ENCODE measurements around the gene SLC8A1.

The SLC8A1 gene

DNA sequence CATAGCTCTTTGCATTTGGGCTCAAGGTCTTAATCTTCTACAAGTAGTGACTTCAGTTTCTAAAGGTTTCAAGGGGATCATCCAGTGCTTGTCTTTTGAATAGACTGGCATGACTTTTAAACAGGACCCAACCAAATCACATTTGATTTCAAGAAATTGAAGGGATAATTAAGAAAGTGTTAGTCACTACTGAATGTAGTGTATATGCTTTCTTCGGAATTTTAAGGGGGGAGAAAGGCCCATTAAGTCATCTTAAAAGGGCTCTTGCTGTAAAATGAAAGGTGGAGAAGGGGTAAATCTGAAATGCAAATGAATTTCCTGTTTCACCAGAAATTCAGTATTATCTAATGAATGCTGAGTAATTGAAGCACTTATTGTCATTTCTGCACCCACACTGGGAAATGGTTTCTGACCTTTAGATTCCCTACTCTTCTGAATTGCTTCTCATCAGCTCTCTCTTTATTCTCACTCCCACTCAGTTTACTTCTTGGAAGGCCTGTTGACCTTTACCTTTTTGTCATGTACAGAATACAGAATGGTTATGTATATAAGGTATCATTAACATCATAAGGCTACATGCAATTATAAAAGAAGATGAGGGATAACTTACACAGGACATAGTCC is 241.4 kb downstream of the SLC8A1 start:
- Histone ChIP-seq H3K27ac (no peak overlapping the region), H3K36me3 (no peaks in the 10 kb centered on the region), H3K27me3 (ENCODE audit: insufficient read depth, low read depth, severe bottlenecking) (no peaks in the 10 kb centered on the region), H3K9me3 (ENCODE audit: severe bottlenecking) (peaks cover under 1% of the 10 kb centered on the region), H3K4me3 (ENCODE audit: low read depth, low read length) (no peak overlapping the region)
- DNase-seq, result no peak
- TF ChIP-seq, protein P1, sequence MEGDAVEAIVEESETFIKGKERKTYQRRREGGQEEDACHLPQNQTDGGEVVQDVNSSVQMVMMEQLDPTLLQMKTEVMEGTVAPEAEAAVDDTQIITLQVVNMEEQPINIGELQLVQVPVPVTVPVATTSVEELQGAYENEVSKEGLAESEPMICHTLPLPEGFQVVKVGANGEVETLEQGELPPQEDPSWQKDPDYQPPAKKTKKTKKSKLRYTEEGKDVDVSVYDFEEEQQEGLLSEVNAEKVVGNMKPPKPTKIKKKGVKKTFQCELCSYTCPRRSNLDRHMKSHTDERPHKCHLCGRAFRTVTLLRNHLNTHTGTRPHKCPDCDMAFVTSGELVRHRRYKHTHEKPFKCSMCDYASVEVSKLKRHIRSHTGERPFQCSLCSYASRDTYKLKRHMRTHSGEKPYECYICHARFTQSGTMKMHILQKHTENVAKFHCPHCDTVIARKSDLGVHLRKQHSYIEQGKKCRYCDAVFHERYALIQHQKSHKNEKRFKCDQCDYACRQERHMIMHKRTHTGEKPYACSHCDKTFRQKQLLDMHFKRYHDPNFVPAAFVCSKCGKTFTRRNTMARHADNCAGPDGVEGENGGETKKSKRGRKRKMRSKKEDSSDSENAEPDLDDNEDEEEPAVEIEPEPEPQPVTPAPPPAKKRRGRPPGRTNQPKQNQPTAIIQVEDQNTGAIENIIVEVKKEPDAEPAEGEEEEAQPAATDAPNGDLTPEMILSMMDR (IDR thresholded peaks at IDR 0.05; ENCODE audit: low read depth, low read length), result no peak

DNA sequence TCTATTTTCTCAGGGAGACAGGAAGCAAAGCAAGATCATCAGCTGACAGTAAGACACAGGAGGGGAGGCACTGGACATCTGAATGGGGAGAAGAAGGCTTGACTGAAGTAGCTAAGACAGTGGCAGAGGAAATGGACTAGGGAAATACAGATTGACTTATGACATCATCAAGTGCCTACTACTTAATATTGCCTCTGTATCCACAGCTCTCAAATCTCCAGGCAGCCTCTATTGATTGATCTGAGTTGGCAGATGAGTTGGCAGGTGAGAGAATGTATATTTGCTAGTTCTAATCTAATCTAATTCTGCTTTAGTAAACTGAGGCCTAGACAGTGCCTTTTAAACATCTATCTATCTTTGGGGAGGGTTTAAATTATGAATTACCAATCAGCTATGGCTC is 242.1 kb downstream of the SLC8A1 start:
- TF ChIP-seq, protein P1 (IDR thresholded peaks at IDR 0.05; ENCODE audit: low read depth, low read length), result no peak

DNA sequence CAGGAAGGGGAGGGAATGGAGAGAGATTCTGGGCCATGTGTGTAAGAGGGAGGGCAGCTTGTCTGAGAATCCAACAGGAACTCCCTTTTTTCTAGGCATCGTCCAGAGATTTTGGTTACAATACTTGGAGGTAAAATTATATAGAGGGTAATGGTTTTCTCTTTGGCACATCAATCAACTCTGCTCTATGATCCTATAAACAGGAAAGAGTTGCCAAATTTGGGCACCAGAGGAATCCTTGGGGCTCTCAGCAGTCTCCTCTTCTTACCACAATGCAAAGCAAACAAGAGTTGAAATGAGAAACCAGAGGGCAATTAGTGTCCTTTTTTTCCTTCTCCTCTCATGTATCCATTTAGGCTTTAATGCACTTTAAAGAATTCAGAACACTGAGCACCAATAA is 243.4 kb downstream of the SLC8A1 start:
- Histone ChIP-seq H3K9me3 (ENCODE audit: severe bottlenecking) (peaks cover 3% of the 10 kb centered on the region), H3K36me3 (no peaks in the 10 kb centered on the region), H3K27me3 (ENCODE audit: insufficient read depth, low read depth, severe bottlenecking) (no peaks in the 10 kb centered on the region), H3K27ac (no peak overlapping the region), H3K4me3 (ENCODE audit: low read depth, low read length) (no peak overlapping the region)
- DNase-seq, result no peak
- TF ChIP-seq, protein P1 (IDR thresholded peaks at IDR 0.05; ENCODE audit: low read depth, low read length), result no peak

More for the DNA sequence above, 242.1 kb downstream of the SLC8A1 start:
- H3K27me3 ChIP-seq (ENCODE audit: insufficient read depth, low read depth, severe bottlenecking), result no peaks in the 10 kb centered on the region
- H3K36me3 ChIP-seq, result no peaks in the 10 kb centered on the region
- DNase-seq, result no peak
- peaks cover 3% of the 10 kb centered on the region for H3K9me3 ChIP-seq (ENCODE audit: severe bottlenecking)
- H3K27ac ChIP-seq, result no peak overlapping the region
- H3K4me3 ChIP-seq (ENCODE audit: low read depth, low read length), result no peak overlapping the region

DNA sequence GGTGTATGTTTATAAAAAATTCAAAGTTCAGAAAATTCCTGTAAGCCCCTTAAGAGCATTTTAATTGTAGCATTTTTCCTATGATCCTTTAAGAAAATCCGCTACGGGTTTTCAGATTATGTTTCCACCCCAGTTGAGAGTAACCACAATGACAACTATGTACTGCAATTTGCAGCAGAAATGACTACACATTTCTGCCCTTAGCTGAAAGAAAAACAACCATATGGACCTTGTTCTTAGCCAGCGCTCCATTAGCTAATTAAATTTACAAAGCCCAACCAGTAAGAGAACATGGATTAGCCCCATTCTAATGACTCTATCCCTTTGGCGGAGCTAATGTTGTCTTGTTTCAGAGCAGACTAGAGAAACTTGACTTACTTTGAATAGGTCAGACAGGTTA is 247.6 kb downstream of the SLC8A1 start:
- TF ChIP-seq, protein P1 (IDR thresholded peaks at IDR 0.05; ENCODE audit: low read depth, low read length), result no peak
- H3K27me3 ChIP-seq (ENCODE audit: insufficient read depth, low read depth, severe bottlenecking), result no peaks in the 10 kb centered on the region
- peak overlapping the region; percentile 65 for H3K27ac ChIP-seq
- H3K36me3 ChIP-seq, result no peaks in the 10 kb centered on the region
- DNase-seq, result peak; percentile 60
- H3K9me3 ChIP-seq (ENCODE audit: severe bottlenecking), result peaks cover 3% of the 10 kb centered on the region
- no peak overlapping the region for H3K4me3 ChIP-seq (ENCODE audit: low read depth, low read length)

DNA sequence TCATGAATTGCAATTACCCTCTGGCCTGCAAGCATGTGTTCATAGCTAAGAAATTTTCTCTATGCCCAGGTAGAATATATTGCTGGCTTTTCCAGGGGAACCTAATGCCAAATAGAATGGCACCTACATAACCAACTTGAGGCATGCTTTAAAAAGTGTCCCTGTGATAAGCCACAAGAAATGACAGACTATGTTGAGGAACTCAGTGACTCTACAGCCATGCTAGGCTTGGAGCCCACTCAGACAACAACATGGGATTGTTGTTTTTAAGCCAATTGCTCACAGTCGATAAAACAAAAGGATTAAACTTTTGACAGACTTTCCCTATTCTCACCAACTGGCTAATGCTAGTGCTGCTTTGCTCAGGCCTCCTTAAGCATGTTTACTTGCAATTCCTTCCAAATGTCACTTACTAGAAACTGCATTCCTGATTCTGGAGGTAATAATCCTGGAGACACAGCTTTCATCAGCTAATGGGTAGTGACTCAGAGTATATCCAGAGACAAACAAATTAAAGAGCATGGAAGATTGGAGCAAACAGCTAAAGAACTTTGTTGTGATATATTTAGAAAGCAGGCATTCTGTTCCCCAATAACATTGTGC is 249.0 kb downstream of the SLC8A1 start:
- H3K27ac ChIP-seq, result peak overlapping the region; percentile 65
- no peaks in the 10 kb centered on the region for H3K36me3 ChIP-seq
- no peaks in the 10 kb centered on the region for H3K27me3 ChIP-seq (ENCODE audit: insufficient read depth, low read depth, severe bottlenecking)
- no peak overlapping the region for H3K4me3 ChIP-seq (ENCODE audit: low read depth, low read length)
- peak; percentile 77 for DNase-seq
- H3K9me3 ChIP-seq (ENCODE audit: severe bottlenecking), result peaks cover 3% of the 10 kb centered on the region
- TF ChIP-seq, protein P1 (IDR thresholded peaks at IDR 0.05; ENCODE audit: low read depth, low read length), result no peak
